H9 (cell line): ENCODE results near the gene KLHL3. TPM values are rescaled to one million over a fixed set of nuclear protein-coding genes. Genes with fewer than 3 reads are reported as not detected.

Experiments
- DNase-seq: peaks from one replicate; pipeline ENCODE4 v3.0.0-alpha.2; 2017
- H2AFZ ChIP-seq: one replicate; pipeline ENCODE4 v1.6.1; 2013; ENCODE audit warnings: mild to moderate bottlenecking, low read length, control low read depth, moderate library complexity
- H2AK5ac ChIP-seq: 2 replicates; pipeline ENCODE4 v1.6.1; 2013; ENCODE audit warnings: low read length, control low read depth, mixed read lengths; ENCODE audit not compliant: insufficient read length
- H2BK120ac ChIP-seq: one replicate; pipeline ENCODE4 v1.6.1; 2013; ENCODE audit warnings: low read depth, mild to moderate bottlenecking, low read length, control low read depth, inconsistent platforms; ENCODE audit not compliant: poor library complexity, severe bottlenecking
- H2BK12ac ChIP-seq: 2 replicates; pipeline ENCODE4 v1.6.1; 2013; ENCODE audit warnings: low read length, control low read depth, mixed read lengths, low read depth; ENCODE audit not compliant: insufficient read length
- H2BK15ac ChIP-seq: 2 replicates; pipeline ENCODE4 v1.6.1; 2013; ENCODE audit warnings: low read depth, low read length, control low read depth
- H2BK20ac ChIP-seq: one replicate; pipeline ENCODE4 v1.6.1; 2013; ENCODE audit warnings: low read depth, mild to moderate bottlenecking, low read length, control low read depth, inconsistent platforms; ENCODE audit not compliant: poor library complexity, severe bottlenecking
- H2BK5ac ChIP-seq: 2 replicates; pipeline ENCODE4 v1.6.1; 2013; ENCODE audit warnings: low read length, control low read depth, mixed read lengths; ENCODE audit not compliant: insufficient read length
- H3K14ac ChIP-seq: 2 replicates; pipeline ENCODE4 v1.6.1; 2013; ENCODE audit warnings: low read length, control low read depth; ENCODE audit not compliant: insufficient read depth
- H3K18ac ChIP-seq: 2 replicates; pipeline ENCODE4 v1.6.1; 2013; ENCODE audit warnings: low read depth, mild to moderate bottlenecking, mixed read lengths, low read length, control low read depth; ENCODE audit not compliant: insufficient read length
- H3K23ac ChIP-seq: 2 replicates; pipeline ENCODE4 v1.6.1; 2013; ENCODE audit warnings: low read length, control low read depth, mixed read lengths, low read depth; ENCODE audit not compliant: insufficient read length
- H3K23me2 ChIP-seq: 2 replicates; pipeline ENCODE4 v1.6.1; 2013; ENCODE audit warnings: low read depth, mild to moderate bottlenecking, mixed read lengths, low read length, control low read depth; ENCODE audit not compliant: insufficient read length, poor library complexity, severe bottlenecking
- H3K27ac ChIP-seq: 2 replicates; pipeline ENCODE4 v1.5.1; 2013; ENCODE audit warnings: low read length, control low read depth, mixed read lengths, low read depth; ENCODE audit not compliant: insufficient read length
- H3K27me3 ChIP-seq: 2 replicates; pipeline ENCODE4 v1.6.1; 2013; ENCODE audit warnings: low read length, control low read depth, inconsistent platforms; ENCODE audit not compliant: insufficient read depth
- H3K4ac ChIP-seq: 2 replicates; pipeline ENCODE4 v1.6.1; 2013; ENCODE audit warnings: low read depth, mild to moderate bottlenecking, control low read depth, inconsistent platforms, low read length, moderate library complexity
- H3K4me1 ChIP-seq: 2 replicates; pipeline ENCODE4 v1.6.1; 2013; ENCODE audit warnings: low read length, control low read depth, inconsistent platforms; ENCODE audit not compliant: insufficient read depth
- H3K4me2 ChIP-seq: 2 replicates; pipeline ENCODE4 v1.6.1; 2013; ENCODE audit warnings: low read length, control low read depth, mixed read lengths; ENCODE audit not compliant: insufficient read length, insufficient read depth
- H3K56ac ChIP-seq: 2 replicates; pipeline ENCODE4 v1.6.1; 2013; ENCODE audit warnings: low read depth, mild to moderate bottlenecking, mixed read lengths, low read length, control low read depth; ENCODE audit not compliant: insufficient read length
- H3K79me1 ChIP-seq: 2 replicates; pipeline ENCODE4 v1.6.1; 2013; ENCODE audit warnings: low read depth, mild to moderate bottlenecking, moderate library complexity, low read length, control low read depth, inconsistent platforms; ENCODE audit not compliant: insufficient read depth, poor library complexity, severe bottlenecking
- H3K79me2 ChIP-seq: 2 replicates; pipeline ENCODE4 v1.6.1; 2013; ENCODE audit warnings: low read length, control low read depth, inconsistent platforms; ENCODE audit not compliant: insufficient read depth
- H3K9ac ChIP-seq: 2 replicates; pipeline ENCODE4 v1.6.1; 2013; ENCODE audit warnings: low read length, control low read depth, mixed read lengths; ENCODE audit not compliant: insufficient read length; ENCODE audit errors: extremely low read depth
- H3K9me3 ChIP-seq: one replicate; pipeline ENCODE4 v1.6.1; 2013; ENCODE audit warnings: low read depth, low read length, inconsistent platforms; ENCODE audit not compliant: control insufficient read depth
- H3T11ph ChIP-seq: one replicate; pipeline ENCODE4 v1.6.1; 2013; ENCODE audit warnings: mild to moderate bottlenecking, low read length, control low read depth, inconsistent platforms
- H4K20me1 ChIP-seq: one replicate; pipeline ENCODE4 v1.6.1; 2013; ENCODE audit not compliant: control insufficient read depth, insufficient read length, insufficient read depth
- H4K5ac ChIP-seq: 2 replicates; pipeline ENCODE4 v1.6.1; 2013; ENCODE audit warnings: low read depth, mild to moderate bottlenecking, mixed read lengths, low read length, control low read depth; ENCODE audit not compliant: insufficient read length
- H4K8ac ChIP-seq: replicated peaks from 2 replicates; pipeline ENCODE4 v1.6.1; 2013; ENCODE audit warnings: low read length, control low read depth, mixed read lengths, low read depth; ENCODE audit not compliant: insufficient read length
- H4K91ac ChIP-seq: 2 replicates; pipeline ENCODE4 v1.6.1; 2013; ENCODE audit warnings: low read depth, mild to moderate bottlenecking, moderate library complexity, mixed read lengths, low read length, control low read depth; ENCODE audit not compliant: insufficient read length
- H3K27ac Mint-ChIP-seq, 3 experiments: 2 replicates in 2 of 3; 3 replicates in 1 of 3; pipeline ENCODE4 v1.8.0; 2020 to 2021; ENCODE audit warnings: mixed read lengths in 3 of 3, mild to moderate bottlenecking in 1 of 3, moderate library complexity in 1 of 3
- H3K27me3 Mint-ChIP-seq: 2 replicates; pipeline ENCODE4 v1.8.0; 2021; ENCODE audit warnings: low read depth, mild to moderate bottlenecking, moderate library complexity, mixed read lengths
- H3K36me3 Mint-ChIP-seq, 3 experiments: 2 replicates in 2 of 3; 3 replicates in 1 of 3; pipeline ENCODE4 v1.8.0; 2020 to 2021; ENCODE audit warnings: low read depth in 3 of 3, mixed read lengths in 3 of 3; ENCODE audit not compliant: insufficient read depth in 1 of 3
- H3K4me1 Mint-ChIP-seq, 2 experiments: 2 replicates each; pipeline ENCODE4 v1.8.0; 2020; ENCODE audit warnings: mixed read lengths in 2 of 2
- H3K4me3 Mint-ChIP-seq, 2 experiments: 2 replicates in 1 of 2; 3 replicates in 1 of 2; pipeline ENCODE4 v1.8.0; 2020 to 2021; ENCODE audit warnings: mild to moderate bottlenecking in 2 of 2, mixed read lengths in 2 of 2, moderate library complexity in 1 of 2
- H3K9me3 Mint-ChIP-seq, 2 experiments: 2 replicates in 1 of 2; 3 replicates in 1 of 2; pipeline ENCODE4 v1.8.0; 2020; ENCODE audit warnings: mild to moderate bottlenecking in 2 of 2, mixed read lengths in 2 of 2, moderate library complexity in 1 of 2
- WGBS: extraction: QIAGEN DNeasy Blood & Tissue Kit; methylation state at CpG from one replicate; pipeline ENCODE4 v1.1.7; 2013; ENCODE audit warnings: missing lambda C conversion rate, low lambda C conversion rate, mixed read lengths; ENCODE audit not compliant: insufficient read length; ENCODE audit errors: extremely low coverage; 5-methylcytosine and 5-hydroxymethylcytosine counted together
- total RNA-seq: library from RNA; stranded (reverse); gene quantifications from 2 replicates; pipeline ENCODE4 v1.2.1, GENCODE V29; 2021
- TF ChIP-seq, protein P1 (sequence below): fragments of 200-600 bp; sonication (generic); conservative IDR thresholded peaks from 3 replicates; pipeline ENCODE4 v1.8.0; 2021; ENCODE audit warnings: antibody characterized with exemption, mild to moderate bottlenecking

KLHL3 gene
- total RNA-seq, 1 experiment from 2014 or later, result 12.8 TPM

GRCh38 chr5:137684761-137685160, 51.1 kb downstream of the KLHL3 start:
- Mint-ChIP-seq H3K27ac (no peak overlapping the region), H3K36me3 (peaks cover 6 to 11% (median 7%) of the 10 kb centered on the region in 3 experiments; a peak in 6 of 7 replicates)
- TF ChIP-seq, protein P1, sequence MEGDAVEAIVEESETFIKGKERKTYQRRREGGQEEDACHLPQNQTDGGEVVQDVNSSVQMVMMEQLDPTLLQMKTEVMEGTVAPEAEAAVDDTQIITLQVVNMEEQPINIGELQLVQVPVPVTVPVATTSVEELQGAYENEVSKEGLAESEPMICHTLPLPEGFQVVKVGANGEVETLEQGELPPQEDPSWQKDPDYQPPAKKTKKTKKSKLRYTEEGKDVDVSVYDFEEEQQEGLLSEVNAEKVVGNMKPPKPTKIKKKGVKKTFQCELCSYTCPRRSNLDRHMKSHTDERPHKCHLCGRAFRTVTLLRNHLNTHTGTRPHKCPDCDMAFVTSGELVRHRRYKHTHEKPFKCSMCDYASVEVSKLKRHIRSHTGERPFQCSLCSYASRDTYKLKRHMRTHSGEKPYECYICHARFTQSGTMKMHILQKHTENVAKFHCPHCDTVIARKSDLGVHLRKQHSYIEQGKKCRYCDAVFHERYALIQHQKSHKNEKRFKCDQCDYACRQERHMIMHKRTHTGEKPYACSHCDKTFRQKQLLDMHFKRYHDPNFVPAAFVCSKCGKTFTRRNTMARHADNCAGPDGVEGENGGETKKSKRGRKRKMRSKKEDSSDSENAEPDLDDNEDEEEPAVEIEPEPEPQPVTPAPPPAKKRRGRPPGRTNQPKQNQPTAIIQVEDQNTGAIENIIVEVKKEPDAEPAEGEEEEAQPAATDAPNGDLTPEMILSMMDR, result no peak

More at GRCh38 chr5:137684761-137685160, 51.1 kb downstream of the KLHL3 start:
- no peak overlapping the region for H3K56ac ChIP-seq
- H2AFZ ChIP-seq, result no peak overlapping the region
- no peak overlapping the region for H2BK12ac ChIP-seq
- no peaks in the 10 kb centered on the region for H3K4me1 ChIP-seq
- no peaks in the 10 kb centered on the region for H3K27me3 ChIP-seq
- H3K9ac ChIP-seq, result no peak overlapping the region
- H3K4me3 Mint-ChIP-seq, result no peak overlapping the region
- no peak overlapping the region for H3K14ac ChIP-seq
- no peak overlapping the region for H4K5ac ChIP-seq
- no peak overlapping the region for H2BK5ac ChIP-seq
- no peaks in the 10 kb centered on the region for H3K9me3 ChIP-seq
- no peak overlapping the region for H3K27ac ChIP-seq
- no peak overlapping the region for H3K4ac ChIP-seq
- no peak overlapping the region for H3T11ph ChIP-seq
- 0 out of 4 replicates have a peak, but pooled peaks cover 0 to under 1% of the 10 kb centered on the region in 2 experiments for H3K4me1 Mint-ChIP-seq
- H2BK20ac ChIP-seq, result no peak overlapping the region
- H2AK5ac ChIP-seq, result no peak overlapping the region
- H3K9me3 Mint-ChIP-seq, result no peaks in the 10 kb centered on the region; a peak in 1 of 5 replicates
- no peak overlapping the region for H2BK120ac ChIP-seq
- H3K23ac ChIP-seq, result no peak overlapping the region
- no peaks in the 10 kb centered on the region for H3K23me2 ChIP-seq
- no CpG with 5 or more reads among the region's 3 CpGs for WGBS
- H4K20me1 ChIP-seq, result no peaks in the 10 kb centered on the region
- no peak for DNase-seq
- H3K79me1 ChIP-seq, result no peaks in the 10 kb centered on the region
- H2BK15ac ChIP-seq, result no peak overlapping the region
- no peak overlapping the region for H3K4me2 ChIP-seq
- H3K27me3 Mint-ChIP-seq, result no peaks in the 10 kb centered on the region
- no peak overlapping the region for H3K18ac ChIP-seq
- H4K91ac ChIP-seq, result no peak overlapping the region
- H4K8ac ChIP-seq, result no peak overlapping the region
- H3K79me2 ChIP-seq, result no peaks in the 10 kb centered on the region
